H1 (cell line): ENCODE data around the gene ATG7. TPM values are rescaled to one million over a fixed set of nuclear protein-coding genes. Genes with fewer than 3 reads are reported as not detected.

ENCODE experiments used
- CHD7 ChIP-seq: fragments of 300-600 bp; sonication (generic); IDR thresholded peaks from 2 replicates; pipeline ENCODE4 v1.7.1; 2012; ENCODE audit warnings: low read length, moderate library complexity, mild to moderate bottlenecking, inconsistent platforms; ENCODE audit not compliant: insufficient replicate concordance
- CTCF ChIP-seq, 3 experiments: IDR thresholded peaks; 1 replicate in 2 of 3; 2 replicates in 1 of 3; pipeline versions ENCODE4 v1.5.1 to v1.6.1; 2011; ENCODE audit warnings: low read length in 3 of 3, mild to moderate bottlenecking in 3 of 3, inconsistent platforms in 2 of 3, low read depth in 1 of 3, moderate library complexity in 1 of 3; ENCODE audit not compliant: insufficient read depth in 1 of 3; ENCODE audit errors: control extremely low read depth in 1 of 3
- polyA plus RNA-seq, 7 experiments: library from polyadenylated mRNA; depleted of rRNA in 3 of 7; stranded (reverse) in 5 of 7; unstranded in 2 of 7; fragments of >200 nt in 5 of 7; fragments of 200-250 nt in 2 of 7; gene quantifications; 1 replicate in 5 of 7; 2 replicates in 1 of 7; 4 replicates in 1 of 7; pipeline versions ENCODE4 v1.2.1 to v1.2.3, GENCODE V29; 2011 to 2013; ENCODE audit warnings: missing spikeins in 2 of 7, mixed read lengths in 2 of 7
- total RNA-seq: library from RNA; stranded (reverse); fragmentation: NEBNext Ultra II Directional; extraction: Animal tissue kit (Norgen Biotek cat#: 25700); gene quantifications from 2 replicates; pipeline ENCODE4 v1.2.1, GENCODE V29; 2021

Gene ATG7
- total and polyA plus RNA-seq, 2 of the 8 experiments (the other 6 are each of a cell fraction or from before 2014, with no cell fraction given) = 15.0 to 19.1 TPM

GRCh38 chr3:11258958-11259357 lies 13.2 kb upstream of the ATG7 start (continued):
- TF ChIP-seq CHD7 (no peak), CTCF (IDR thresholded peaks at IDR 0.05; ENCODE audit: control extremely low read depth in 1 of 3, insufficient read depth in 1 of 3, low read depth in 1 of 3, low read length in 3 of 3) (peak in 2 of 3 experiments; percentile 39 to 49; a peak in 2 of 4 replicates)
